RKO (cell line): ENCODE data around the gene TMCC1.
"Not testable (repeated sequence)": the region's sequence is repeated elsewhere in the genome, so short reads cannot be mapped to it uniquely, and the experiment has no call there.

Experiments used
- DNase-seq: peaks from one replicate; pipeline ENCODE4 v3.0.0-alpha.2; 2016; ENCODE audit warnings: low spot score

The TMCC1 gene

DNA sequence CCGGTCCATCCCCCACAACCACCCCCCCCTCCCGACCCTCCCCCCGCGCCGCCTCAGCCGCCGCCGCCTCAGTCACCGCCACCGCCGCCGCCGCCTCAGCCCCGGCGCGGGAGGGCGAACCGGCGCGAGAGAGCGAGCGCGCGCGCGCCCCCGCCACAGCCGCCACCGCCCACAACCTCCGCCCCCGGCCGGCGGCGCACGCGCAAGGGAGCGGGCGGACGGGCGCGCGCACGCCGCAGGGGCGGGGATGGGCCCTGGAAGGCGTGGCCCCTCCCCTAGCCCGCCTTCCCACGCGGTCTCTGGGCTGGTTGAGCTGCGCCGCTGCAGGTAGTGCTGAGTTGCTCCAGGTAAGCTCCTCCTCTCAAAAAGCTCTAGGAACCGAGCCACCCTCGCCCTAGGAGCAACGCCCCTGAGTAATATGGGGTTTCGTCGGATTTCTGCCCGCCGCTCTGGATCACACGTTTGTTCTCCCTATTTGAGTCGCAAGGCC is at the start of gene TMCC1:
TMCC1 (minus strand) TSS at position 131 of the 490 bp plus-strand sequence.
- peak; percentile 84 for DNase-seq

DNA sequence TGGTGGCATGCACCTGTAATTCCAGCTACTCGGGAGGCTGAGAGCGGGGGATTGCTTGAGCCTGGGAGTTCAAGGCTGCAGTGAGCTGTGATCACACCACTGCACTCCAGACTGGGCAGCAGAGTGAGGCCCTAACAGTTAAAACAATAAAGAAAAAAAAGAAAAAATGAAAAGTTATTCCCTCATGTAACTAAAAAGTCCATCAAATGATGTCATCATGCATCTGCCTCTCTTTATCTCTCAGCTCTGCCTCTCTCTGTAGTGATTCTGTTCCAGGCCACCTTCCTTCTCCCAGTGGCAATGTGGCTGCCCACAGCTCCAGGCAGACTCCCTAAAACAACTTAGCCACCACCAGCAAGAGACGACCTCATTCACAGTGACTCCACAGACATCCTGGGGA is 49.5 kb upstream of the TMCC1 start:
- no peak for DNase-seq

DNA sequence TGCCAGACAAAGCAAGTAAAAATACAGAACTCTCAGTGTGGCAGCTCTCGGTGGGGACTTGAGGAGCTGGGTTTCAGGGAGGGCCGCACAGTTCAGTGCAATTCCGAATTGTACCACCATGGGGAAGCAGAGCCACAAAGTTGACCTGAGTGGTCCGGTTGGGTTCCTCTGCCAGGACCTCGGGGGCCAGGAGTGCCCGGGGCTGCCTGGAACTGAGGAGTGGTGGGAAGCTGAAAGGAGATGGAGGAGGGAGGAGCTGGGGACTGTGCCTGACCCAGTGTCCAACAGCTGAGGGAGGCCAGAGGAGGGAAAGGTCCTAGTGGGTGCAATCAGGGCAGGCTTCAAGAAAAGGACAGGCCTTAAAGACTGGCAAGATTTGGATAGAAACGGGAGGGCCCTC is 48.8 kb upstream of the TMCC1 start:
- DNase-seq: peak; percentile 57

GRCh38 chr3:129940086-129940485 is 46.6 kb upstream of the TMCC1 start:
- DNase-seq: peak; percentile 44

DNA sequence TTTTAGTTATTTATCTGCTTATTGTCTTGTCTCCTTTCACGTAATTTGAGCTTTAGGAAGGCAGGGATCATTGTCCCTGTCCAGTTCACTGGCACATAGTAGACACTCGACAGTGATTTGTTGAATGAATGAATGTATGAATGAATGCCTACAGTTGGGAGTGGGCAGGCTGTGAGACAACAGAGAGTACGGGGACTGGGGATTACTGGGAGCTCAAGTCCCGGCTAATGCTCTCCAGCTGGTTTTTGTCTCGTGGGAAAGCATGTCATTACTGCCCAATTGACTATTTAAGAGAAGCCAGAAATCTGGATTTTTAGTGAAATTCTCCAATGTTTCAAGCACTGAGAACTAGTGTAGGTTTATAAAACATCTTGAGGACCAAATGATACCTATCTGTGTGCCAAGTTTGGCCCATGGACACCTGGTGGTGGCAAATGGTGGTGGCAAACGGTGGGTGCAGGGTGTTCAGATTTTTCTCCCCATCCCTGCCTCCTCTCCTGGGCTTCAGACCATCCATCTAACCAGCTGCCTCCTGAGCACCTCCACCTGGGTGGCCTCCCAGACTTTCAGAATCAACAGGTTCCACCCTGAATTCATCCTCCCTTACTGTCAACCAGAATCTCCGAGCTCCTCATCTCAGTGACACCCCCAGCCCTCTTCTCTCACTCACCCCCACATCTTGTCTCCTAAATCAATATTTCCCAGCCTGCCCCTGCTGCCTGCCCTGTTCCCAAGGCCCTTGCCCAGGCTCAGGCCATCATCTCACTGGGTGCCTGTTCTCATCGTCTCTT is 44.8 kb upstream of the TMCC1 start:
- no peak for DNase-seq

- DNase-seq: no peak
Measured at GRCh38 chr3:129937717-129938116, 44.2 kb upstream of the TMCC1 start.

GRCh38 chr3:129936757-129937156 is 43.2 kb upstream of the TMCC1 start:
- DNase-seq: no peak

- DNase-seq: no peak
Measured at GRCh38 chr3:129934234-129935123, 41.0 kb upstream of the TMCC1 start.

- DNase-seq: no peak
Measured at GRCh38 chr3:129933471-129933870, 40.0 kb upstream of the TMCC1 start.

- DNase-seq: no peak
Measured at GRCh38 chr3:129929383-129929782, 35.9 kb upstream of the TMCC1 start.

- no peak for DNase-seq
Measured at GRCh38 chr3:129927072-129927471, 33.6 kb upstream of the TMCC1 start.

GRCh38 chr3:129919806-129920205 is 26.3 kb upstream of the TMCC1 start:
- DNase-seq: no peak

DNA sequence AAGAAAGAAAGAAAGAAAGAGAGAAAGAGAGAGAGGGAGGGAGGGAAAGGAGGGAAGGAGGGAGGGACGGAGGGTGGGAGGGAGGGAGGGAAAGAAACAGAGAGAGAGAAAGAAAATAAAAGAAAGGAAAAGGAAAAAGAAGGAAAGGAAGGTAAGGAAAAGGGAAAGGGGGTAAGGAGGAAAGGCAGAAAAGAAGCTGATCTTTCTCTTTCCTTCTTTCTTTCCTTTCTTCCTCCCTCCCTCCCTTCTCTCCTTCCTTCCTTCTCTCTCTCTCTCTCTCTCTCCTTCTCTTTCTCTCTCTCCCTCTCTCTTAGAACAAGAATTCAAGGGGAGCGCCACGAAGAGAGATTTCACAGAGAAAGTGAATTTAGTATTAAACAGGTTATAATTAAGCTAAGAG is 25.8 kb upstream of the TMCC1 start:
- no peak for DNase-seq

DNA sequence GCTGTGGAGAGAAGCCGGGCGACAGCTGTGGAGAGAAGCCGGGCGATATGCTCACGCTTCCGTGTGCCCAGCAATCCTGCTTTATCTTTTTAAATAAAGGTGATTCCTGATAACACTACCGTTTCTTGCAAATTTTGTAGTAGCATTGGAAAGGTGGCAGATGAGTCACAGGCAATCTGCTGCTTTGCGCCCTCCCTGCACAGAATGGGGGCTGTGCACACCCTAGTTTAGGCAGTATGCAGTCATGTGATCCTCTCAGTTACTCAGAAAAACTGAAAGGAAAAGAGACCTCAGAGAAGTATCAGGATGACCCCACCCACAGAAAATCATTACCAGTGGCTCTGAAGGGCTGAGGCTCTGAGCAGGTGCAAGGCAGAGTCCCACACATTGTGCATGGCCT is 24.9 kb upstream of the TMCC1 start:
- no peak for DNase-seq

- DNase-seq: no peak
Measured at GRCh38 chr3:129917423-129918007, 24.0 kb upstream of the TMCC1 start.

DNA sequence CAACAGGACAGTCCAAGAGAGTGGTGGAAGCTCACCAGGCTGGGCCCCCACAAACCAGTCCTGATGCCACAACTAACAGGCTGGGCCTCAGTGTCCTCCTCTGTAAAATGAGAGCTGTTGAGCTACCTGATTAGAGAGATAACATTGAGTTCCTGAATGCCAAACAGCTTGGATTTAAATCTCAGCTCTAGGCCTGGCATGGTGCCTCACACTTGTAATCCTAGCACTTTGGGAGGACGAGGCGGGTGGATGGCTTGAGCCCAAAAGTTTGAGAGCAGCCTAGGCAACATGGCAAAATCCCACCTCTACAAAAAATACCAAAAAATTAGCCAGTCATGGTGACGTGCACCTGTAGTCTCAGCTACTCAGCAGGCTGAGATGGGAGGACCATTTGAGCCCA is 20.1 kb upstream of the TMCC1 start:
- DNase-seq: no peak

- DNase-seq: no peak
Measured at GRCh38 chr3:129911261-129911861, 17.9 kb upstream of the TMCC1 start.

DNA sequence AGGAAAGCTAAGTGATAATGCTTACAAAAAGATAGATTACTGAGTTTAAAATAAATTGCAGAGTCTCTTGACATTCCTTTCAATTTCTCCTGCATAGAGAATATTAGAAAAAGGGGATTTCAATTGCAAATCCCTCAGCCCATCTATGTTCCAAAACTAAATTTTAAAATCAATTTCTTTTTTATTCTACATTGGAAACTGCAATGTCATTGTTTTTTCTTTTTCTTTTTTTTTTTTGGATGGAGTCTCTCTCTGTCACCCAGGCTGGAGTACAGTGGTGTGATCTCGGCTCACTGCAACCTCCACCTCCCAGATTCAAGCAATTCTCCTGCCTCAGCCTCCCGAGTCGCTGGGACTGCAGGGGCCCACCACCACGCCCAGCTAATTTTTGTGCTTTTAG is 15.7 kb upstream of the TMCC1 start:
- not testable (repeated sequence) for DNase-seq

GRCh38 chr3:129908417-129908816 is 14.9 kb upstream of the TMCC1 start:
- DNase-seq: no peak

DNA sequence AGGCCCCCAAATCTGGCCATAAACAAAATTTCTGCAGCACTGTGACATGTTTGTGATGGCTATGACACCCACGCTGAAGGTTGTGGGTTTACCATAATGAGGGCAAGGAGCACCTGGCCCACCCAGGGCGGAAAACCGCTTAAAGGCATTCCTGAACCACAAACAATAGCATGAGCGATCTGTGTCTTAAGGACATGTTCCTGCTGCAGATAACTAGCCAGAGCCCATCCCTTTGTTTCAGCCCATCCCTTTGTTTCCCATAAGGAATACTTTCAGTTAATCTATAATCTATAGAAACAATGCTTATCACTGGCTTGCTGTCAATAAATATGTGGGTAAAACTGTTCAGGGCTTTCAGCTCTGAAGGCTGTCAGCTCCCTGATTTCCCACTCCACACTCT is 7.8 kb upstream of the TMCC1 start:
- not testable (repeated sequence) for DNase-seq

GRCh38 chr3:129897026-129897425 is 3.5 kb upstream of the TMCC1 start:
- no peak for DNase-seq
